ENCODE data around the gene INPP5A.

Gene INPP5A

GRCh38 chr10:132521466-132522102 lies 16.0 kb upstream of the INPP5A start:
- DNase-seq (ENCODE audit: low read depth): no peak
- TF ChIP-seq CTCF (IDR thresholded peaks at IDR 0.05; ENCODE audit: low read length, missing control alignments): no peak

GRCh38 chr10:132522521-132523411 lies 14.8 kb upstream of the INPP5A start:
- H3K4me3 ChIP-seq (replicated peaks; ENCODE audit: low read depth, low read length): no peak overlapping the region
- no peak for TF ChIP-seq CTCF (IDR thresholded peaks at IDR 0.05; ENCODE audit: low read length, missing control alignments)
- no peak for DNase-seq (ENCODE audit: low read depth)

More at GRCh38 chr10:132521466-132522102, 16.0 kb upstream of the INPP5A start:
- H3K4me3 ChIP-seq (replicated peaks; ENCODE audit: low read depth, low read length): no peak overlapping the region

- TF ChIP-seq CTCF (IDR thresholded peaks at IDR 0.05; ENCODE audit: low read length, missing control alignments): no peak
- DNase-seq (ENCODE audit: low read depth): no peak
- H3K4me3 ChIP-seq (replicated peaks; ENCODE audit: low read depth, low read length): no peak overlapping the region
These were observed 13.8 kb upstream of the INPP5A start for GRCh38 chr10:132523561-132524442.

- no peak for DNase-seq (ENCODE audit: low read depth)
- no peak overlapping the region for H3K4me3 ChIP-seq (replicated peaks; ENCODE audit: low read depth, low read length)
- no peak for TF ChIP-seq CTCF (IDR thresholded peaks at IDR 0.05; ENCODE audit: low read length, missing control alignments)
These were observed 12.9 kb upstream of the INPP5A start for GRCh38 chr10:132524443-132525285.

- peak; percentile 49 for DNase-seq (ENCODE audit: low read depth)
- no peak for TF ChIP-seq CTCF (IDR thresholded peaks at IDR 0.05; ENCODE audit: low read length, missing control alignments)
- no peak overlapping the region for H3K4me3 ChIP-seq (replicated peaks; ENCODE audit: low read depth, low read length)
These were observed 10.9 kb upstream of the INPP5A start for GRCh38 chr10:132526676-132527075.
